ENCODE results near the gene MLLT10.
"Not testable (repeated sequence)": the region's sequence is repeated elsewhere in the genome, so short reads cannot be mapped to it uniquely, and the experiment has no call there.

MLLT10 gene

DNA sequence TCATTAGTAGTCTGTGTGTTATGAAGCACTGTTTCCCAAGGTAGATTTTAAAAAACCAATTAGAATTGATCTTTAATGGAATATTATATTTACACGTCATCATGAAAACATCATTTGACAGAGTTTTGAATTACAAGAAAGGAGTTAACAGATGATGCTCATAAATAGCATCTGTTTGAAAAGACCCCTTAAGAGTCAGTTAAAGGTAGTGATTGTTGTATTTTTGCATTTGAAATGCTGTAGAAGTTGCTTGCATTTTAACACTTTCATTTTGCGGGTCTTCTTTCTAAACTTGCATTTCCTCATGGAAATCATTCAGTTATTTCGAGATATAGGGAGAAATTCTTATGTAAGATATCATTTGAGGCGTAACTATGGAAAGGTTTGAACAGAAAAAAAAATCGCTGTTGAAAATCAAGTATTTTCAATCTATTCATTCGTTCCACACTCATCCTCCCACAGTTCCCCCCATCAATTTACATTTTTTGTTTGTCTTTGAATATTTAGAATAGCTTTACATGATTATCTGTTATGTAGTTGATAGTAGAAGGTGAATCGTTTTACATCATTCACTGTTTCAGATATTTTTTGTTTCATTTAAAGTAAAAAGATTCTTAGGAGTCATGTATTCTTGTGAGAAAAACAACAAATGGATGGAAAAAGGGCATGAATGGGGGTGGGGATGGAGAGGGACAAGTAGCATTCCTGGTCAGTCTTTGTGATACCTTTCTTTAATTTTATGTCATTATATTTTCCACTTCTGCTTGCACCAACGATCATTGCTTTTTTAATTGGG lies 5.6 kb upstream of the MLLT10 start:
- no peak for DNase-seq (ENCODE audit: low spot score)

DNA sequence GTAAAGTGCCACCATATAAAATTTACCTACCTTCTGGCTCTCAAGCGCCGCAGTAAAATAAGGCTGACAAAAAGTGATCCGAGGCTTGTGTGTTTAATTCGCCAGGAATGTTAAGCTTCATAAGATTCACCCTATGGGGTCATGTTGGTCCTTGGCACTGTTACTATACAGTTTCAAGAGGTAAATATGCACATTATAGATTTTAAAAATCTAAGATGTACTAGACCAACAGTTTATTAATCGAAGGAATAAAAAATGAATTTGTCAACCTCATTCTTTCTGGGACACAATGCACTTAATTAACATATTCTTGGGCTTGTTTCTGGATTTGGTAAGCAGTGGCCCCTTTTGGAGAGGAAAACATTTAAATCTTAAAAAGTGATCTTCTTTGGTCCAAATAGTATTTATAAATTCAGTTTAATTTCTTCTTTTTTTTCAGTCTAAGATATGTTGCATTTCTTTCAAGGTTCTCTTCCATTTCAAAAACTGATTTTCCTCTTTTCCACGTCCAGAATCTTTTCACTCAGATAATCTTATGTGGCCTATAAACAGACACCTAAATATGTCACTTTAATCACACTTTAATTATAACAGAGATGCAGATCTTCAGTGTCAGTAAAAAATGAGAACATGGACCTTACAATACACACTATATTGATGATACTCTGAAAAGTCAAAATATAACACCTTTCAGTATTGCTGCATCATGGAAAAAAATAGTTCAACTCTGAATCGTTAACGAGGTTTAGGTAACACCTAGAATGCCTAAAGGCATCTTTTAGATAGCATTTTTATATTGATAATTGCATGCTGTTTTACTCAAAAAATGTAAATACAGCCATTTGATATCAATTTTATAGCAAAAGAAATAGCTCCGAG lies 4.8 kb upstream of the MLLT10 start:
- DNase-seq (ENCODE audit: low spot score), result no peak

DNA sequence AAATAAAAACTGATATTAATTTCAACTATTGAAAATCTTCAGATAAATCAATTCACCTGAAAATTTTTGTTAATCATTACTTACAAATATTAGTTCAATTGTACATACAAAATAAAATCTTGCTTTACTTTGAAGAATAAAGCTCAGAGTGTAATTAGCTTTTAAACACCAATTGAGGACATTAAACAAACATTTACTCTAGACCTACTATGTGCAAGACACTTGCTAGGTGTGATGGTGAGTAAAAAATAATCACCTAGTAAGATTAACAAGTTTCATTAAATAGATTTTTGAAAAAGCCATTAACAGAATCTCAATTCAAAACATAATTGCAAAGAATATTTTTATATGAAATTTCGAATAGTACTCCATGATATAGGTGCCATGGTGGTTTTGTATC lies 3.9 kb upstream of the MLLT10 start:
- no peak for DNase-seq (ENCODE audit: low spot score)

DNA sequence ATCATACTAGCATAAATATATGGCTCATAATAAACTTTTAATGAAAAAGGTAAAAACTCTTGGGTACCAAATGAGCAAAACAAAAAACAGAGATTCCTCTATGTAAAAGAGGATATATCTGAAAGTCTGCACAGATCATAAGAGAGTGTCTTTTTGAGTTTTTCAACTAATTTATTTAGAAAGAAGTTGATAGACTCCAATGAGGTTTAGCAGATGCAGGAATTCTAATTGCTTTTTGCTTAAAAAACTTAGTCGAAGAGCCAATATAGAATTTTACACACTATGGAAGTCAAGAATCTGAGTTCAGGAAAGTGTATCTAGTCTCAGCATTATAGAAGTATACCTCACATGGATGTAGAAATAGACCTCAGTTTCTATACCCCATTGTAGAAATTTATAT lies 3.4 kb upstream of the MLLT10 start:
- no peak for DNase-seq (ENCODE audit: low spot score)

DNA sequence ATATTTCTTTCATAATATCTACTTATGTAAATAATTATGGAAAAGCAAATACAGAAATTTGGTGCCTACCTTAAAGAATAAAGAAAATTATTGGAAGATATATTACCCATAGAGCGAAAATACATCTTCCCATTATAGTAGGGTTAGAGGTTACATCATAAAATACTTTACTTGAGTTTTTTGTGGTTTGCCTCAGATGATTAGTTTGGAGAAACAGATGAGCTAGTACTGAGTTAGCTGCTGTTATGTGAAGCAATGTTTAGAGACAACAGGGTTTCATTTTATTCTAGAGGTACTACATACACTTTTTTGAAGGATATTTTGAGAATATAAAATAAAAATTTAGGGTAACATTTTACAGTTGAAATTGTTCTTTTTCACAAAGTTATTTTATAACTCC lies 2.9 kb upstream of the MLLT10 start:
- no peak for DNase-seq (ENCODE audit: low spot score)

DNA sequence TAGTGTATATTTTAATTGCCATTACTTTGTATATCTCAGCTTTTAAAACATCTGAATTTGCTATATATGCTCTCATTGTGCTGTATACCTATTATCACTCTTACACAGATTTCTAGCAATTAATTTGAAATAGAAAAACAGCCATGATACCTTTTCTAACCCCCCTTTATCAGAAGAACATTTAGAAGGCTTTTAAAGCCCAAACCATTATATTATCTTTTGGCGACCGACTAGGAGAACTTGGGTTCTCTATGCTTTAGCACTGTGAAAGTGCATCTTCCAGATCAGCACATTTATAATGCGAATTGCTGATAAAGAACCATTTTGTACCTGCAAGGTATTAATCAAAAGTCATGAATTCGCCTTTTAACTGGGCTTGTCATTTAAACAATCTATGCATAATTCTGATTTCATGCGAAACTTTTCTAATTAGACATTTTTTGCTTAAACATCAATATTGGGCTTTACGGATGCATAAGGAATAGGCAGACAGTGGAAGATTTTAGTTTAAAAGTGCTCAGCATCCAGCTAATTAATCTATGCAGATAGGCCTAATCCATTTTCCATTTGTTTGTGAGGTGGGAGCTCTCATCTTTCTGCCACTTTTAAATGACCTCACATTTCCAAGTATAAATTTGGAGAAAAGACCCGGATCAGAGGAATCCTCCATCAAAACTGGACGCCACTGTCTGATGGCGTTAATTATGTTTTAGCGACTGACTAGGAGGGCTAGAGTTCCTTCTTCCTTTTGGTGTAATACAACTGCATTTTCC lies 1.2 kb upstream of the MLLT10 start:
- DNase-seq (ENCODE audit: low spot score), result no peak

DNA sequence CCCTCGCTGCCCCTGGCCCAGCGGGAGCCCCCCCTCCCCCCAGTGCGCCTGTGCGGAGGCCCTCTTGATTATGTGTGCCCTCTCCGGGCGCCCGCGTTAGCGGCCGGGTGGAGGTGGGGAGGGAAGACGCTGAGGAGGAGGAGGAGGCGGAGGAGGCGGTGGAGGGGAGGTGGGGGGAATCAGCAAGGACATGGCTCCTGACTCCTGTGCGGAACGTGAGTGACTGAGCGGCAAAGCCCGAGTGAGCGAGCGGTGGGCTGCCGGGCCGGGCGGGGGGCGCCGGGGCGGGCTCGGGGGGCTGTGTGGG lies 201 bp downstream of the MLLT10 start:
- no peak for DNase-seq (ENCODE audit: low spot score)

DNA sequence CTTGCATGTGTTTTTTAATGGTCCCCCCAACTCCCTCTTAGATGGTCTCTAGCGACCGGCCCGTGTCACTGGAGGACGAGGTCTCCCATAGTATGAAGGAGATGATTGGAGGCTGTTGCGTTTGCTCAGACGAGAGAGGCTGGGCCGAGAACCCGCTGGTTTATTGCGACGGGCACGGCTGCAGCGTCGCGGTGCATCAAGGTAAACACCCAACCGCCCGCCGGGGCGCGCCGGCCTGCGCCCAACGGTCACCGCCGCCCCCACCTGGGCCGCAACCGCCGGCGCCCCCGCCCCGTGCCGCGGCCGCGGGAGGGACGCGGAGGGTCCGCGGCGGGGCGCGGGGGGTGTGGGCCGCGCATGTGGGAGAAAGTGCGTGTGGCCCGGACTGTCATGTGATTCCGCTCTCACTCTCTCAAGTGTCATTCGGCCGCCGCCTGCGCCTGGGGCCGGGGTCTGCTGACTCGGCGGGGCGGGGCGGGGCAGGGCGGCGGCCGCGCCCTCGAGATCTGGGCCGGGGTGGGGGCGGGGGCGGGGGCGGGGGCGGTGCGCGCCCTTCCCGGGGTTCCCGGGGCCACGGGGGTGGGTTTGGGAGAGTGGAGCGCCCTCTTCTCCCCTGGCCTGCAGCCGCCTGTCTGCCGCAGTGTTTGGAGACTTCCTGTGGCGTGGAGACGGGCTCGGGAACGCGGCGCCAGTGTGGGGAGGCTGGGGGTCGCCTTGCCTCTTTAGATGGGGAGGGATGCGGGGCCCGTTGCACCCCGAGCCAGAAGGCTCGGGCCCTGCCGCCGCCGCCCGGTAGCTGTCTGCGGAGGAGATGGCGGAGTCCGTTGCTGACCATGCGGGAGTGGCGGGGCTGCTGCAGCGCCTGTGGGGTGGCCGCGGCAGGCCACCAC lies 817 bp downstream of the MLLT10 start:
- DNase-seq (ENCODE audit: low spot score), result peak; percentile 53

DNA sequence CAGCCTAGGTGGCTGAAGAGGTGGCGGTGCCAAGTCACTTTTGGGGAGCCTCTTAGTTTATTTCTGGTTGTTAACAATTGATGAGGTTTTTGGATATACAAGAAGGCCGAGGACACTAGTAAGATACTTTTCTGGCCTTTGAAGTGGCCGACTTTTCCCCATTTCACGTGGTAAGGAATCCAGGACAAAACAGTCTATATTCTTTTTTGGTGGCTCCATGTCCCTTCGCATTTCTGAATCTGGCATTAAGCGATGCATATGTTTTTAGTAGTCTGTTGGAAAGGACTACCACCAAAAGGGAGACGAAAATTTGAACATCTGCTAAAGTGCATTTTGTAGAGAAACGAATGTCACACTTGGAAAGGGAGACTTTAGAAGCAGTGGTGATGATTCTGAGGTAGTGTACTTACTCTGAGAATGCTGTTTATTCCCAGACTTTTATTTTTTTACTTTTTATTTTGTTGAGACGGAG lies 1.5 kb downstream of the MLLT10 start:
- DNase-seq (ENCODE audit: low spot score), result no peak

DNA sequence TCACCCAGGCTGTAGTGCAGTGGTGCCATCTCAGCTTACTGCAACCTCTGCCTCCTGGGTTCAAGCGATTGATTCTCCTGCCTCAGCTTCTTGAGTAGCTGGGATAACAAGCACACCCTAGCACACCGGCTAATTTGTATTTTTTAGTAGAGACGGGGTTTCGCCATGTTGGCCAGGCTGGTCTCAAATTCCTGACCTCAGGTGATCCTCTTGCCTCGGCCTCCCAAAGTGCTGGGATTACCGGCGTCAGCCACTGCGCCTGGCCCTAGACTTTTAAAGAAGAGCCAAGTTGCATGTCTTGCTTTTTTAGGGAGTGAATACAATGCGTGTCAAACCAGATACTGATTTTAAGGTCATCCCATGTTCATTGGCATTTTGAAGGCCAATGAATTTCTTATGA lies 1.9 kb downstream of the MLLT10 start:
- DNase-seq (ENCODE audit: low spot score), result not testable (repeated sequence)

DNA sequence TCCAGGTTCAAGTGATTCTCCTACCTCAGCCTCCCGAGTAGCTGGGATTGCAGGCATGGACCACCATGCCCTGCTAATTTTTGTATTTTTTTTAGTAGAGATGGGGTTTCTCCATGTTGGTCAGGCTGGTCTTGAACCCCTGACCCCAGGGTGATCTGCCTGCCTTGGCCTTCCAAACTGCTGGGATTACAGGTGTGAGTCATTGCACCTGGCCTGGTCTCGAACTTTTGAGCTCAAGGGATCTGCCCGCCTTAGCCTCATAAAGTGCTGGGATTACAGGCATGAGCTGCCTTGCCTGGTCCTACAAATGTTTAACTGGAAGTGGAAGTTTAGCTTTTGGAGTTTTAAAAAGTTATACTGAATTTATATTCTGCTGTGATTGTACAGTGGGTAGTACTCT lies 2.8 kb downstream of the MLLT10 start:
- no peak for DNase-seq (ENCODE audit: low spot score)

DNA sequence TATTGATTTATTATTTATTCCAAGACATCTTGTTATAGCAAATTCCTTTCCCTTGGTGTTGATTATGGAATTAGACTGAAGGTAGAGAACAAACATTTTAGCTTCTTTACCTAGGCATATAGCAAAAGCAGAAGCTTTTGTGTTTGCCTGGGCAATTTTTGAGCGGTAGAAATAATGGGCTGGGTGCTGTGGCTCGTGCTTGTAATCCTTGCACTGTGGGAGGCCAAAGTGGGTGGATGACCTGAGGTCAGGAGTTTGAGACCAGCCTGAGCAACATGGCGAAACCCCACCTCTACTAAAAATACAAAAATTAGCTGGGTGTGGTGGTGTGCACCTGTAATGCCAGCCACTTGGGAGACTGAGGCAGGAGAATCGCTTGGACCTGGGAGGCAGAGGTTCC lies 6.7 kb downstream of the MLLT10 start:
- DNase-seq (ENCODE audit: low spot score), result not testable (repeated sequence)

DNA sequence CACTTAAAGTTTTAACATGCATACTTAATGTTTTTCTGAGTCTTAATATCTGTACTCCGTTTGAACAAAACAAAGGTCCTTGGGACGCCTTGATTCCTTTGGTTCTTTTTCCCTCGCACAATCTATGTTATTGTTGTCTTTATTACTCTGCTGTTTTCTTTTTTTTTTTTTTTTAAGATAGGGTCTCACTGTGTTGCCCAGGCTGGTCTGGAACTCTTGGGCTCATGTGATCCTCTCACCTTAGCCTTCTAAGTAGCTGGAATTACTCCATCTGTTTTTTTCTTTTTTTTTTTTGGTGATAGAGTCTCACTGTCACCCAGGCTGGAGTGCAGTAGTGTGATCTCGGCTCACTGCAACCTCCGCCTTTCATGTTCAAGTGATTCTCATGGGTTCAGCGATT lies 13.2 kb downstream of the MLLT10 start:
- no peak for DNase-seq (ENCODE audit: low spot score)

DNA sequence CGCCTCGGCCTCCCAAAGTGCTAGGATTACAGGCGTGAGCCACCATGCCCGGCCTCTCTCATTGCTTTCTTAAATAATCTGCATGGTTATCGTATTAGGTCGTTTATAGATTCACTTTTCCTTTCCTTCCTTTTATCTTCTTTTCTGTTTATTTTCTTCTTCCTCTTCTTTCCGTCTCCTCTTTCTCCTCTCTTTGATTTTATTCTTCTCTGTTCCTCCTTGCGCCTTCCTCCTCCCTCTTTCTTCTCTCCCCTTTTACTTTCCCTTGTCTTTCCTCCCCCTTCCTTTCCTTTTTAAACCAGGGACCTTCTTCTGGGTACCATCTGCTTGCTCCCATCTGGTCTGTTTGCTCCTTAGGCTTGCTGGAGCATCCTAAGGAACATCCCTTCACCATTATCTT lies 18.6 kb downstream of the MLLT10 start:
- DNase-seq (ENCODE audit: low spot score), result no peak

DNA sequence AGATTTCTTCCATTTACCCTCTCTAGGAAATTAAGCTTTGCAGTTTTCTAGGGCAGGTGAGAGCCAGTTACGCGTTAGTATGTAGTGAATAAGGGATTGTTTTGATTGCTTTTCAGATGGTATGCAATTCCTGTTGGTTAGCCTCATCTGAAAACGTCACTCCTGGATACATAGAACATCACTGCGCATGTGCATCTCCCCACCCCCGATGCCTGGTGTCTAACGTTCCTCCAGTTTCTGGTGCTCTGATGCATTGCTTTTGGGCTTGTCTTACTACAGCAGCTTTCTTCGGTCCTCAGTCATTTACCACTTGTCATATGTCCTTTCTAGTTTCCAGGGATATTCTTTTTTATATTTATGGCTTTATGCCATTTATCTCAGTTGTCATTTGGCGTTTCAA lies 22.5 kb downstream of the MLLT10 start:
- DNase-seq (ENCODE audit: low spot score), result no peak

DNA sequence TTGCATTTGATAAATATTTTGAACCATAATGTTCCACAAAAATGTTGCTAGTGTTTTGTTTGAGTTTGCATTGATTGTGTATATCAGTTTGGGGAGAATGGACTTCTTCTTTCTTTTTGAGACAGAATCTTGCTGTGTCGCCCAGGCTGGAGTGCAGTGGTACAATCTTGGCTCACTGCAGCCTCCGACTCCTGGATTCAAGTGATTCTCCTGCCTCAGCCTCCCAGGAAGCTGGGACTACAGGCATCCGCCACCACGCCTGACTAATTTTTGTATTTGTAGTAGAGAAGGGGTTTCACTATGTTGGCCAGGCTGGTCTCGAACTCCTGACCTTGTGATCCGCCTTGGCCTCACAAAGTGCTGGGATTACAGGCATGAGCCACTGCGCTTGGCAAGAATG lies 25.0 kb downstream of the MLLT10 start:
- not testable (repeated sequence) for DNase-seq (ENCODE audit: low spot score)

DNA sequence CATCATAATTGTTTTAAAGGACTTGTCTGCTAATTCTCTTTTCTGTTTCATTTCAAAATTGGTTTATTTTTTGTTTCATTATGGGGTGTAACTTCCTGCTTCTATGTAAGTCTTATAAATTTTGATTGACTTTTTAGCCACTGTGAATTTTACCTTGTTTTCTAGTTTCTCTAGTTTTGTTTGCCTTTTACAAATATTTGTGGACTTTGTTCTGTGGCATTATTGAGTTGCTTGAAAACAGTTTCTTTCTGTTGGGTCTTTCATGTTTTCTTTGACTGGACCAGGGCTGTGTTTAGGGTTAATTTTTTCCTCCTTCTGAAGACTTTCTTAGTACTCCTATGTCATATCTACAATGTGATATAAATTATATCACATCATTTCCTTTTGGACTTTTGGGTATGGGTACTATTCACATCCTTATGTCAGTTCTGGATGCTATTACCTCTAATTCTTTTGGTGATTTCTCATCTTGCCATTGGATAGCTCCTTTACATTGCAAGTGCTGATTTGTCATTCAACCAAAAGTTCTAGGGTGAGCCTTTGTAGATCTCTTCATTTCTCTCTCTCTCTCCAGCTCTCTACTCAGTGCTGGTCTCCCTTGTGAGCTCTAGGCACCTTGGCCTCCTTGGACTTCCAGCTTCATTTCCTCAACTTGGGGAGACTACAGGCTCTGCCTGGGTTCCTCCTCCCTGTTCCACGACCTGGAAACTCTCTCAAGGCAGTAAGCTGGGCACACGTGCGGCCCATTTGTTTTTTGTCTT lies 36.9 kb downstream of the MLLT10 start:
- no peak for DNase-seq (ENCODE audit: low spot score)

DNA sequence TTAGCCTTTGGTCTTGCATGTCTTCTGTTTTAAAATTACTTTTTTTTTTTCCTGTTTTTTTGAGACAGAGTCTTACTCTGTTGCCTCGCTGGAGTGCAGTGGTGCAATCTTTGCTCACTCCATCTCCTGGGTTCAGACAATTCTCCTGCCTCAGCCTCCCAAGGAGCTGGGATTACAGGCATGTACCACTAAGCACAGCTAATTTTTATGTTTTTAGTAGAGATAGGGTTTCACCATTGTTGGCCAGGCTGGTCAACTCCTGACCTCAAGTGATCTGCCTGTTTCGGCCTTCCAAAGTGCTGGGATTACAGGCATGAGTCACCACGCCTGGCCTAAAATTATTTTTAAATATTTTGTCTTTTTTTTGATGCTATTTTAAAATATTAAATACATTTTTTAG lies 38.5 kb downstream of the MLLT10 start:
- DNase-seq (ENCODE audit: low spot score), result no peak

DNA sequence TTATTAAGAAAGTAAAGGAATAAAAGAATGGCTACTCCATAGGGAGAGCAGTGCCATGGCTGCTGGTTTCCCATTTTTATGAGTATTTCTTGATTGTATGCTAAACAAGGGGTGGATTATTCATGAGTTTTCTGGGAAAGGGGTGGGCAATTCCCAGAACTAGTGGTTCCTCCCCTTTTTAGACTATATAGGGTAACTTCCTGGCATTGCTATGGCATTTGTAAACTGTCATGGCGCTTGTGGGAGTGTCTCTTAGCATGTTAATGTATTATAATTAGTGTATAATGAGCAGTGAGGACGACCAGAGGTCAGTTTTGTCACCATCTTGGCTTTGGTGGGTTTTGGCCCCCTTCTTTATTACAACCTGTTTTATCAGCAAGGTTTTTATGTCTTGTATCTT lies 40.5 kb downstream of the MLLT10 start:
- DNase-seq (ENCODE audit: low spot score), result not testable (repeated sequence)

DNA sequence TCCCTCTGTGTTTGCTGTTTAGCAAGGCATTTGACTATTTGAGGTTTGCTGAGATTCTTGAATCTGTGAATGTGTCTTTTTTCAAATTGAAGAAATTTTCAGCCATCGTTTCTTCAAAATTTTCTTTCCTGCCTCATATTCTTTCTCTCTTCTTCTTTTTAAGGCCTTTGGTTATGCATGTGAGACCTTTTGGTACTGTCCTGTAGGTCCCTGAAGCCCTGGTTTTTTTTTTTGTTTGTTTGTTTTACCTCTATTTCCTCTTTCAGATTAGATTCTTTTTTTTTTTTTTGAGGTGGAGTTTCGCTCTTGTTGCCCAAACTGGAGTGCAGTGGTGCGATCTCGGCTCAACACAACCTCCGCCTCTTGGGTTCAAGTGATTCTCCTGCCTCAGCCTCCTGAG lies 45.3 kb downstream of the MLLT10 start:
- no peak for DNase-seq (ENCODE audit: low spot score)

DNA sequence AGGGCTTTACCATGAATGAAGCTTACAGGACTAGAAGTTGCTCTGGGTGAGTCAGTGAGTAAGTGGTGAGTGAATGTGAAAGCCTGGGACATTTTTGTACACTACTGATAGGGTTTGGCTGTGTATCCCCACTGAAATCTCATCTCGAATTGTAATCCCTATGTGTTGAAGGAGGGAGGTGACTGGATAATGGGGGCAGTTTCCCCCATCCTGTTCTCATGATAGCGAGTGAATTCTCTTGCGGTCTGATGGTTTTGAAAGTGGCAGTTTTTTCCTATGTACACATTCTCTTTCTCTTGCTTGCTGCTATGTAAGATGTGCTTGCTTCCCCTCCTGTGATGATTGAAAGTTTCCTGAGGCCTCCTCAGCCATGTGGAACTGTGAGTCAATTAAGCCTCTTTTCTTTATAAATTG lies 47.4 kb downstream of the MLLT10 start:
- DNase-seq (ENCODE audit: low spot score), result not testable (repeated sequence)
